MG63 (cell line): ENCODE results near the gene KCNG2. TPM values are rescaled to one million over a fixed set of nuclear protein-coding genes. Genes with fewer than 3 reads are reported as not detected.

ENCODE experiments used
- DNase-seq: peaks from one replicate; pipeline ENCODE4 v3.0.0-alpha.2; 2020
- H3K27me3 ChIP-seq: fragments of 250-450 bp; sonication (Bioruptor Pico); 2 replicates; pipeline ENCODE4 v1.5.1; 2020; ENCODE audit warnings: mild to moderate bottlenecking, moderate library complexity
- H3K36me3 ChIP-seq: fragments of 250-450 bp; sonication (Bioruptor Pico); 2 replicates; pipeline ENCODE4 v1.5.1; 2020; ENCODE audit warnings: mild to moderate bottlenecking, moderate library complexity
- H3K4me3 ChIP-seq: fragments of 250-450 bp; sonication (Bioruptor Pico); 2 replicates; pipeline ENCODE4 v1.5.1; 2020; ENCODE audit warnings: mild to moderate bottlenecking, moderate library complexity
- H3K9me3 ChIP-seq: fragments of 250-450 bp; sonication (Bioruptor Pico); 2 replicates; pipeline ENCODE4 v1.5.1; 2020; ENCODE audit warnings: mild to moderate bottlenecking, moderate library complexity
- total RNA-seq: library from RNA; depleted of rRNA; stranded (reverse); fragments of >200 nt; shearing (Covaris generic); gene quantifications from 2 replicates; pipeline ENCODE4 v1.2.3, GENCODE V29; 2014; ENCODE audit warnings: low replicate concordance; rRNA removed

The KCNG2 gene
- total RNA-seq, 1 experiment from 2014 or later: not detected

DNA sequence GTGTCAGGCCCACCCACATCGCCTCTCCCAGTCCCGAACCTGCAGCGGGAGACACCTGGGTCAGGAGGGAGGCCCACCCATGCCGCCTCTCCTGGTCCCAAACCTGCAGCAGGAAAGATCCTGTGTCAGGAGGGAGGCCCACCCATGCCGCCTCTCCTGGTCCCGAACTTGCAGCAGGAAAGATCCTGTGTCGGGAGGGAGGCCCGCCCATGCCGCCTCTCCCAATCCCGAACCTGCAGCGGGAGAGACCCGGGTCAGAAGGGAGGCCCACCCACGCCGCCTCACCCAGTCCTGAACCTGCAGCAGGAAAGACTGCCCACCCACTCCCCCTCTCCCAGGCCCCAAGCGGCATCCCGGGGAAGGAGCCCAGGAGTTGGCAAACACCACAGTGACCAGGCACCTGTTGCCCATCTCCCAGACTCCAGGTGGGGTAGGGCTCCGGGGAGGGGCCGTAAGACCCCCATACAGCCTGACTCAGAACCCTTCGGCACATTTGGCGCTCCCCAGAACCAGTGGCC lies 145.9 kb downstream of the KCNG2 start:
- H3K36me3 ChIP-seq: peaks cover 37% of the 10 kb centered on the region
- H3K9me3 ChIP-seq: no peaks in the 10 kb centered on the region
- no peaks in the 10 kb centered on the region for H3K27me3 ChIP-seq
- DNase-seq: no peak
- H3K4me3 ChIP-seq: no peak overlapping the region

- H3K27me3 ChIP-seq: no peaks in the 10 kb centered on the region
- H3K4me3 ChIP-seq: no peak overlapping the region
- peaks cover 38% of the 10 kb centered on the region for H3K36me3 ChIP-seq
- H3K9me3 ChIP-seq: no peaks in the 10 kb centered on the region
- peak; percentile 57 for DNase-seq
Observed at GRCh38 chr18:79944126-79944731, 146.5 kb downstream of the KCNG2 start.

- no peak overlapping the region for H3K4me3 ChIP-seq
- no peaks in the 10 kb centered on the region for H3K27me3 ChIP-seq
- no peak for DNase-seq
- H3K36me3 ChIP-seq: peaks cover 33% of the 10 kb centered on the region
- no peaks in the 10 kb centered on the region for H3K9me3 ChIP-seq
Observed at GRCh38 chr18:79944746-79945117, 147.0 kb downstream of the KCNG2 start.

DNA sequence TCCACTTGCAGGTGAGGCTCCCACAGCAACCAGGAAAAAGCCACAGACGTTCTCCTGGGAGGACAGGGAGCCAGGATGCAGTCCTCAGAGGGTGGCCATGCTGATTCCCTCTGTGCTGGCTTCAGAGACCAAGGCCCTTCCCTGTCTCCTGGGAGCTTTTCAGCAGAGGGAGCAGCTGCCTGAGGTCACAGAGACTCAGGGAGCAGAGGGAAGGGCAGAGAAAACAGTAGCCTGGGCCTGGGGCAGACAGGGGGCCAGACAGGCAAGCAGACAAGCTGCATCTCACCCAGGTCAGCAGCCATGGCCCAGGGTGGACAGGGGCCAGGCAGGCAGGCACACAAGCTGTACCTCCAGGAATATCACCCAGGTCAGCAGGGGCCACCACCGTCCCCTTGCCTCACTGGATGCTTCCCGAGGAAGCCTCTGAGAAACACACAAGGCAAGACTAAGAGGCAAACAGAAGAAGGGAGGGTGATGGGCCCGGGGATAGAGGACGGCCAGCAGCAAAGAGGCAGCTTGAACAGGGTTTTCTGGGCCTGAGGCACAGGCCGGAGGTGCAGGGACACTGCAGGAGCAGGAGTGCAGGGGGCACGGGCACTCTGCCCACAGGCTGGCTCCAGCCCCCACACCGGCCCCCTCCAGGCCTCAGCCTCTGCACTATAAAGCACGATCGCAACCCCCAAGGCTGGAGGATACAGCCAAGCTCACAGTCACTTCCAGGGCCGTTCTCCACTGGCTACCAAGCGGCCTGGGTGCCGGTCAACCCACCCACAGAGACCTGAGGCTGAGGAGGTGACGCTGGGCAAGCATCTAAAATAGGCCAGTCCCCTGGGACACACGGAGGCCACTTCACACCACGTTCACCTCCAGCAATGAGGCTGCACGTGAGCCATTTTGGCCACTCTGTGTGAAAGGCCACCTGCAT lies 147.6 kb downstream of the KCNG2 start:
- H3K9me3 ChIP-seq: no peaks in the 10 kb centered on the region
- no peak overlapping the region for H3K4me3 ChIP-seq
- no peaks in the 10 kb centered on the region for H3K27me3 ChIP-seq
- peaks cover 31% of the 10 kb centered on the region for H3K36me3 ChIP-seq
- DNase-seq: no peak

DNA sequence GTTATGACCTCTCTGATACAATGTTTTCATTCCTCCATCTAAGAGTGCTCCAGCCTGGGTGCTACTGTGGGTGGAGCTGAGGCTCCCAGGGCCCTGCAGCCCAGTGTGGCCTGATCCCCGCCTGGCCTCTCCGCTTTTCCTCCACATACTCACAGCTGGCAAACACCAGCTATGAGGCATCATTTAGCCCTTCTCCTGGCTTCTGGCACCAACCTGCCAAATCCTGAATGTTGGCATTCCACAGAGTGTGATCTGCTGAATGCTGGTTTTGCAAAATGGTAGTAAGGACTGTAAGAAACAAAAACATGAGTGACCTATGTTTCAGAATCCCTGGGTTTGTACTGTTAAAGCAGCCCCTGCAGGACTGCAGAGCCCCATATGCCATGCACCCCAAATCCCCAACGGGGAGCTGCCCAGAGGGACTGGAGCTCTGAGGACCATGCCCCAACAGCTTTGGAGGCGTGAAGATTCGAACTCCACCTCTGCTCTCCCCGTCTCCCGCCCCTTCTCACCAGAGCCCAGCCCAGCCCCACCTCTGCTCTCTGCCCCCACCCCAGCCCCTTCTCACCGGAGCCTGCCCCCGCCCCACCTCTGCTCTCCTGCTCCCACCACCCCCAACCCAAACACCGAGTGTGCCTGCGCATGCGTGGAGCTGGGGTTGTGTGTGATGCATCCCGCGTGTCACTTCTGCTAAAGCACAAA lies 149.5 kb downstream of the KCNG2 start:
- Histone ChIP-seq H3K36me3 (peaks cover 23% of the 10 kb centered on the region), H3K9me3 (no peaks in the 10 kb centered on the region), H3K4me3 (no peak overlapping the region), H3K27me3 (no peaks in the 10 kb centered on the region)
- peak; percentile 77 for DNase-seq

DNA sequence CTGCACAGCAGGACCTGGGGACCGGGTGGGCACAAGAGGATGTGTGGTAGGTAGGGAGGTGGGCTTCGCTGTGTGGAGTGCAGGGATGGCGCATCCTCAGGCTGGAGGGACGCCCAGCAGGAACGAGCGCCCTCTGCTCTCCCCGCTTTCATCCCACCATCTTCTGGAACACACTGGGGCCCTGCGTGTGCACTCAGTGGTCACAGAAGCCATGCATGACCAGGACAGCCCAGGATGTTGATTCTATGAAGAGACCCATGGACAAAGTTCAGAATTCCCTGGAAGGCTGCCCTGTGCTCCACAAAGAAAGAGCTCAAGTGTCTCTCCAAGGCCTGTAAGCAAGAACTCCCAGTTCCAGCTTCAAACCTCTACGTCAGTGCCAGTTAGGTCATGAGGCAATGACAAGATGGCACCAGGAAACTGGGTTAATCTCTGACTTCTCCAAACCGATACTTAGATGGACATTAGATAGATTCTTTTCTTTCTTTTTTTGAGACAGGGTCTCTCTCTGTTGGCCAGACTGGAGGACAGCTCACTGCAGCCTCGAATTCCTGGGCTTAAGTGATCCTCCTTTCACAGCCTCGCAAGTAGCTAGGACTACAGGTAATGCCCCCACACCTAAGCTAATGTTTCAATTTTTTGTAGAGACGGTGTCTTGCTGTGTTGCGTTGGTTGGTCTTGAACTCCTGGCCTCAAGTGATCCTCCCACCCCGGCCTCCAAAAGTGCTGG lies 150.3 kb downstream of the KCNG2 start:
- Histone ChIP-seq H3K36me3 (peaks cover 16% of the 10 kb centered on the region), H3K9me3 (no peaks in the 10 kb centered on the region), H3K4me3 (no peak overlapping the region), H3K27me3 (no peaks in the 10 kb centered on the region)
- no peak for DNase-seq

- Histone ChIP-seq H3K9me3 (no peaks in the 10 kb centered on the region), H3K27me3 (no peaks in the 10 kb centered on the region), H3K36me3 (peaks cover 14% of the 10 kb centered on the region), H3K4me3 (no peak overlapping the region)
- DNase-seq: no peak
Observed at GRCh38 chr18:79948719-79949411, 151.1 kb downstream of the KCNG2 start.

Other genes with a start within 250 kb of the KCNG2 start
- 28.9 and 30.1 TPM in 2 replicates for gene CTDP1, start 118.1 kb upstream of the KCNG2 start, total RNA-seq
- 24.3 and 53.1 TPM in 2 replicates for gene SLC66A2, start 153.7 kb downstream of the KCNG2 start, total RNA-seq
- not detected in 2 replicates for gene HSBP1L1, start 166.7 kb downstream of the KCNG2 start, total RNA-seq
- 69.3 and 176 TPM in 2 replicates for gene TXNL4A, start 190.6 kb downstream of the KCNG2 start, total RNA-seq
- gene RBFA, start 236.5 kb downstream of the KCNG2 start, total RNA-seq: 35.0 and 50.7 TPM in 2 replicates